ENCODE measurements around the gene RPL4.

RPL4 gene

GRCh38 chr15:66452971-66453580 lies 51.6 kb downstream of the RPL4 start:
- no peak for DNase-seq

GRCh38 chr15:66452420-66452819 lies 52.2 kb downstream of the RPL4 start:
- no peak for DNase-seq

Measured in fibroblast of skin of right quadriceps (primary cell).